Measurements from ENCODE around the gene CNPY1.
"Not testable (repeated sequence)": the region's sequence is repeated elsewhere in the genome, so short reads cannot be mapped to it uniquely, and the experiment has no call there.

CNPY1 gene

DNA sequence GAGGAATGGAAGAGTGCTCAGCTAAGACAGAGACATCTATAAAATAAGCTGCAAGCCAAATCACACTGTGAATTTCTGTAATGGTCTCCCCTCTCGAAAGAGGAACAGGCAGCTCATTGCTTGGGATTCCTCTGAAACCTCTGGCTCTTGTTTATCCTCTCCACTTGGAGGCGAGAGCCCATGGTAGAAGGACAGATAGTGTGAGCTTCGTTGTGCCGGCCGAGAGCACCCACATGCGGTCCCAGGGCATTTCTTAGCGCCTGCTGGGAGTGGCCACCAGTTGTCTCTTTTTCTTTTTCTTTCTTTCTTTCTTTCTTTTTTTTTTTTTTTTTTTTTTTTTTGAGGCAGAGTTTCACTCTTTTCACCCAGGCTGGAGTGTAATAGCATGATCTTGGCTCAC is 26.2 kb downstream of the CNPY1 start:
- H3K4me3 ChIP-seq (ENCODE audit: low read depth, low read length): no peak overlapping the region
- TF ChIP-seq, protein P1, sequence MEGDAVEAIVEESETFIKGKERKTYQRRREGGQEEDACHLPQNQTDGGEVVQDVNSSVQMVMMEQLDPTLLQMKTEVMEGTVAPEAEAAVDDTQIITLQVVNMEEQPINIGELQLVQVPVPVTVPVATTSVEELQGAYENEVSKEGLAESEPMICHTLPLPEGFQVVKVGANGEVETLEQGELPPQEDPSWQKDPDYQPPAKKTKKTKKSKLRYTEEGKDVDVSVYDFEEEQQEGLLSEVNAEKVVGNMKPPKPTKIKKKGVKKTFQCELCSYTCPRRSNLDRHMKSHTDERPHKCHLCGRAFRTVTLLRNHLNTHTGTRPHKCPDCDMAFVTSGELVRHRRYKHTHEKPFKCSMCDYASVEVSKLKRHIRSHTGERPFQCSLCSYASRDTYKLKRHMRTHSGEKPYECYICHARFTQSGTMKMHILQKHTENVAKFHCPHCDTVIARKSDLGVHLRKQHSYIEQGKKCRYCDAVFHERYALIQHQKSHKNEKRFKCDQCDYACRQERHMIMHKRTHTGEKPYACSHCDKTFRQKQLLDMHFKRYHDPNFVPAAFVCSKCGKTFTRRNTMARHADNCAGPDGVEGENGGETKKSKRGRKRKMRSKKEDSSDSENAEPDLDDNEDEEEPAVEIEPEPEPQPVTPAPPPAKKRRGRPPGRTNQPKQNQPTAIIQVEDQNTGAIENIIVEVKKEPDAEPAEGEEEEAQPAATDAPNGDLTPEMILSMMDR (IDR thresholded peaks at IDR 0.05; ENCODE audit: borderline replicate concordance, insufficient read depth, low read depth, low read length): no peak

DNA sequence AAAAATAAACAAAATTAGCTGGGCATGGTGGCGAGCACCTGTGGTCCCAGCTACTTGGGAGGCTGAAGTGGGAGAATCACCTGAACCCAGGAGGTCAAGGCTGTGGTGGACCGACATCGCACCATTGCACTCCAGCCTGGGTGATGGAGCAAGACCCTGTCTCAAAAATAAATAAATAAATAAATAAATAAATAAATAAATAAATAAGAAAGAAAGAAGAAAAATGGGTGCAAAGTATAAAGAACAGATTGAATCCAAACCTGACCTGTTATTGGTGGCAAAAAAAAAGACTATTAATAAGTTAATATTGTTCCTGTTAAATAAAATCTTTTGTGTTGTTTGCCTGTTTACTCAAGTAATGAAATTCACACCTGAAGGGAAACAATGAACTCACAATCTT is 27.0 kb downstream of the CNPY1 start:
- H3K4me3 ChIP-seq (ENCODE audit: low read depth, low read length): not testable (repeated sequence)

DNA sequence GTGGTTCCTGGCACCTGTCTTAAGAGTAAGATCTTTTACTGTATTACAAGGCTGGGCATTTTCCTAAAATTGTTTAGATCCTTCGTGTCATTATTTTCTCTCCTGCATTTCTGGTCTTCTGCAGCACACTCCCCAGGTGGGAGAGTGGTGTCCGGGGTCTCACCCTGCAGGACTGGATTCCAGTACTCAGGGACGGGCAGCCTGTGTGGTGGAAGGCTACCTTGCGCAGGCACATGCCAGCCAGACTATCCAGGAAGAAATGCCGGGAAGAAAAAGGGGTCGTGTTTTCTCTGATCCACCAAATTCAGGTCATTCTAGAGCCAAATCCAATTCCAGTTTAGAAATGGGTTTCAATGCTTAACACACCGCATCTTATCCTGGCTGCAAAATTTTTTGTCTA is 27.7 kb downstream of the CNPY1 start:
- TF ChIP-seq, protein P1 (IDR thresholded peaks at IDR 0.05; ENCODE audit: borderline replicate concordance, insufficient read depth, low read depth, low read length): no peak
- H3K4me3 ChIP-seq (ENCODE audit: low read depth, low read length): no peak overlapping the region

DNA sequence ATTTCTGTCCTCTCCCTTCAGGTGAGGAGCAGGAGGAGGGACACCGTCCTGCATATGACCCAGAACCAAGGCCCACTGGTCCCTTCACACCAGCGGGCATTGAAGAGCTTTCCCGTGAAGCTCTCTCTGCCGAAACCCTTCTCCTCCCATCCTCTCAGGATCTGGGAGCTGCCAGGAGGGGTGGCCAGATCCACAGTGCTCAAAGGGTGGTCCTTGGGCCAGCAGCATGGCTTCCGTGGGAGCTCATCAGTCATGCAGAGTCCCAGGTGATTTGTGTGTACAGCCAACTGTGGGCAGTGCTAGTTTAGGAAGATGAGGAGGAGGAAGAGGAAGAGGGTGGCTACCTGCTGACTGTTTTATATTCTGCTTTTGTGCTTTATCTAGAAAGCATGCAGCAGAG is 28.4 kb downstream of the CNPY1 start:
- TF ChIP-seq, protein P1 (IDR thresholded peaks at IDR 0.05; ENCODE audit: borderline replicate concordance, insufficient read depth, low read depth, low read length): no peak

DNA sequence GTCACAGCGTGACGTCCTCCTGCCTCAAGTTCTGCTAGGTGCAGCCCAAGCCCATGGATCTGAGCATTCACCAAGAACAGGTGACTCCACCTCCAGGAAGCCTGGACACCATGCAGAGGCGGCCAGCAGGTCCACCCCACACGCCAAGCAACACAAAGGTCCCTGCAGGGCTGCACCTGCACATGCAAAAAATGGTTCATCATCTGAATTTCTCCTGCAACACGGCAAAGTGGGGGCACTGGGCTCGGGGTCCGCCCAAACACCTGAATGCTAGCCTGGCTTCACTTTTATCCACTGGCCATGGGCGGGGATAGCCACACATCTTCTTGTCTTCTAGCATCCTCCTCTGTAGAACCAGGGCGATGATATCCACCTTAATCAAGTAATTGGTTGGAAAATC is 28.9 kb downstream of the CNPY1 start:
- H3K4me3 ChIP-seq (ENCODE audit: low read depth, low read length): no peak overlapping the region
- TF ChIP-seq, protein P1 (IDR thresholded peaks at IDR 0.05; ENCODE audit: borderline replicate concordance, insufficient read depth, low read depth, low read length): no peak

More for the DNA sequence above, 28.4 kb downstream of the CNPY1 start:
- no peak overlapping the region for H3K4me3 ChIP-seq (ENCODE audit: low read depth, low read length)

DNA sequence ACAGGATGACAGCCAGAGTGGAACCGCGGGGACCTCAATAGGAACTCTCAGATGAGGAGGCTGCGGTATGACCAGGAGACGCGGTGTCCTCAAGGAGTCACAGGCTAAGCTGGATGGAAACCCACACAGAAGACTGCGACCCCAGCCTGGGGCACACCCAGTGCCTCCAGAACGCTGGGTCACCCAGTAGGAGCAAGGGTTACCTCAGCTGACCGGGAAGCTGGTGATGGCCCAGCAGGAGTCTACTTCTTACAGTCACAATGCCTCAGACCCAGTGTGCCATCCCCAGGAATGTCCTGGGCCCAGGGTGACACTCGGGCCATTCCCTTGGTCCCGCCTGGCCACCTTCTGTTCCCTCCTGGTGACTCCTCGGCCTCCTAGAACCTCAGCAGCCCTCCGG is 29.9 kb downstream of the CNPY1 start:
- TF ChIP-seq, protein P1 (IDR thresholded peaks at IDR 0.05; ENCODE audit: borderline replicate concordance, insufficient read depth, low read depth, low read length): no peak
- no peak overlapping the region for H3K4me3 ChIP-seq (ENCODE audit: low read depth, low read length)

DNA sequence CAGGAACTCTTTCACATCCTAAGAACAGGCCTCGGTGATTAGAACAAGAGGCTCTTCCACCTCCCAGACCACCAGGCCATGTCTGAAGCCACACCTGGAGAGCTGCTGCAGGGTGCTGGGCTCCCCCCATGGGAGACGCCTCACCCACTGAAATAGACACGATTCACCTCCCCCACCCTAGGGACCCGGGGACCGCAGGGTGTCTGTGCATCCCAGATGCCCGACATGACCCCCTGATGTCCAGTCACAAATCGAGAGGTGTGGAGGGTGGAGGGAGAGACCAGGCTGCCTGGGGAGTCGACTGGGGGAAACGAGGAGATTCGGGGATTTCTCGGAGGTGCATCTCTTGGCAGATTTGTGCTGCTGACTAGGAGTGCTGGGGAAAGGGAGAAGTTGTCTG is 31.0 kb downstream of the CNPY1 start:
- no peak overlapping the region for H3K4me3 ChIP-seq (ENCODE audit: low read depth, low read length)
- TF ChIP-seq, protein P1 (IDR thresholded peaks at IDR 0.05; ENCODE audit: borderline replicate concordance, insufficient read depth, low read depth, low read length): no peak

DNA sequence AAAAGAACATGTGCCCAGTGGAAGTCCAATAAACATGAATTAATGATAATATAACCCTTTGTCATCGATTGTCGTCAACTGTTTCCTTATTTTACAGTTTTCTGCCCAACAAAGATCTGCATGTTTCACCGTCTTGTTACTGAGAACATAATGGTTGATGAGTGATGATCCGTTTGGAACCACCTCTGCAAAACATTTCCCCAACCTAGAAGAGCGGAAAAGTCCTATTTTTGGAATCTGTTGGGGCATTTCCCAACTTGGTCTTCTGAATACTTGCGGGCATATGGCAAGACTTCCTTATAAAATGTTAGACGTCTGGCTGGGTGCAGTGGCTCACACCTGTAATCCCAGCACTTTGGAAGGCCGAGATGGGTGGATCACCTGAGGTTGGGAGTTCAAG is 32.1 kb downstream of the CNPY1 start:
- H3K4me3 ChIP-seq (ENCODE audit: low read depth, low read length): no peak overlapping the region
- TF ChIP-seq, protein P1 (IDR thresholded peaks at IDR 0.05; ENCODE audit: borderline replicate concordance, insufficient read depth, low read depth, low read length): no peak
